ENCODE data around the gene LDLRAD4.

Gene LDLRAD4

DNA sequence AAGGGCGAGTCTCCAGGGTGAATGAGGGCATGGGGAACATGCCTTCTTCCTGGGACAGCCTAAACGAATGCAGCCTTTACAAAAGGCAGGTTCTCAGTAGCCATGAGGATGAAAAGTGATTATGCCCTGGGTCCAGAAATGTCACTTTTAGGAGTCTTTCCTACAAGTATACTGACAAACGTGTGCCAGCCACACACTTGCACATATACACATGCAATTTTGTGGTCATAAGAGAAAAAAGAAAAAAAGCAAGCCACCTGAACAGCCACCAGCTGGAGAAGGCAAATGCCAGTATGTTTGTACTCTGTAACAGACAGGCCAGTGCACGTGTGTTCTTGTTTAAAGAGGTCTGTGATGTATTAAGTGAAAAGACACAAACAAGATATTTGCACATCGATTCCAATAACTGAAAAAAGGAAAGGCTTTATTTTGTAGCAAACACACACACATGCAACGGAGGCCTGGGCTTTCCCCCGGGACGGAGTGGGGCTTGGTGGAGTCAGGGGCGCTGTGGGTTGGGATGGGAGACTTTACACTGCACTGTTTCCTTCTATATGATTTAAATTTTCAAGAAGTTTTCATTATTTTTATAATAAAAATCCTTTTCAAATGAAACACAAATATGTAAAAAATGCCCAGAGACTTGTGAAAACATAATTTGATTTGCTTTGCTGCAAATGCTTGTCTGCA, 399.4 kb downstream of the LDLRAD4 start:
- Histone ChIP-seq H3K27me3 (ENCODE audit: insufficient read depth, poor library complexity, severe bottlenecking) (peaks cover under 1% of the 10 kb centered on the region), H3K4me3 (replicated peaks; ENCODE audit: insufficient read depth, low read length) (no peak overlapping the region), H3K27ac (replicated peaks) (no peak overlapping the region)
- TF ChIP-seq GABPA (IDR thresholded peaks at IDR 0.05; ENCODE audit: low read depth), result no peak
- TF ChIP-seq SPI1 (IDR thresholded peaks at IDR 0.05; ENCODE audit: borderline replicate concordance, low read depth), result no peak
- TF ChIP-seq, protein P1, sequence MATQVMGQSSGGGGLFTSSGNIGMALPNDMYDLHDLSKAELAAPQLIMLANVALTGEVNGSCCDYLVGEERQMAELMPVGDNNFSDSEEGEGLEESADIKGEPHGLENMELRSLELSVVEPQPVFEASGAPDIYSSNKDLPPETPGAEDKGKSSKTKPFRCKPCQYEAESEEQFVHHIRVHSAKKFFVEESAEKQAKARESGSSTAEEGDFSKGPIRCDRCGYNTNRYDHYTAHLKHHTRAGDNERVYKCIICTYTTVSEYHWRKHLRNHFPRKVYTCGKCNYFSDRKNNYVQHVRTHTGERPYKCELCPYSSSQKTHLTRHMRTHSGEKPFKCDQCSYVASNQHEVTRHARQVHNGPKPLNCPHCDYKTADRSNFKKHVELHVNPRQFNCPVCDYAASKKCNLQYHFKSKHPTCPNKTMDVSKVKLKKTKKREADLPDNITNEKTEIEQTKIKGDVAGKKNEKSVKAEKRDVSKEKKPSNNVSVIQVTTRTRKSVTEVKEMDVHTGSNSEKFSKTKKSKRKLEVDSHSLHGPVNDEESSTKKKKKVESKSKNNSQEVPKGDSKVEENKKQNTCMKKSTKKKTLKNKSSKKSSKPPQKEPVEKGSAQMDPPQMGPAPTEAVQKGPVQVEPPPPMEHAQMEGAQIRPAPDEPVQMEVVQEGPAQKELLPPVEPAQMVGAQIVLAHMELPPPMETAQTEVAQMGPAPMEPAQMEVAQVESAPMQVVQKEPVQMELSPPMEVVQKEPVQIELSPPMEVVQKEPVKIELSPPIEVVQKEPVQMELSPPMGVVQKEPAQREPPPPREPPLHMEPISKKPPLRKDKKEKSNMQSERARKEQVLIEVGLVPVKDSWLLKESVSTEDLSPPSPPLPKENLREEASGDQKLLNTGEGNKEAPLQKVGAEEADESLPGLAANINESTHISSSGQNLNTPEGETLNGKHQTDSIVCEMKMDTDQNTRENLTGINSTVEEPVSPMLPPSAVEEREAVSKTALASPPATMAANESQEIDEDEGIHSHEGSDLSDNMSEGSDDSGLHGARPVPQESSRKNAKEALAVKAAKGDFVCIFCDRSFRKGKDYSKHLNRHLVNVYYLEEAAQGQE (IDR thresholded peaks at IDR 0.05; ENCODE audit: insufficient replicate concordance, low read depth), result no peak
- TF ChIP-seq, protein P2, sequence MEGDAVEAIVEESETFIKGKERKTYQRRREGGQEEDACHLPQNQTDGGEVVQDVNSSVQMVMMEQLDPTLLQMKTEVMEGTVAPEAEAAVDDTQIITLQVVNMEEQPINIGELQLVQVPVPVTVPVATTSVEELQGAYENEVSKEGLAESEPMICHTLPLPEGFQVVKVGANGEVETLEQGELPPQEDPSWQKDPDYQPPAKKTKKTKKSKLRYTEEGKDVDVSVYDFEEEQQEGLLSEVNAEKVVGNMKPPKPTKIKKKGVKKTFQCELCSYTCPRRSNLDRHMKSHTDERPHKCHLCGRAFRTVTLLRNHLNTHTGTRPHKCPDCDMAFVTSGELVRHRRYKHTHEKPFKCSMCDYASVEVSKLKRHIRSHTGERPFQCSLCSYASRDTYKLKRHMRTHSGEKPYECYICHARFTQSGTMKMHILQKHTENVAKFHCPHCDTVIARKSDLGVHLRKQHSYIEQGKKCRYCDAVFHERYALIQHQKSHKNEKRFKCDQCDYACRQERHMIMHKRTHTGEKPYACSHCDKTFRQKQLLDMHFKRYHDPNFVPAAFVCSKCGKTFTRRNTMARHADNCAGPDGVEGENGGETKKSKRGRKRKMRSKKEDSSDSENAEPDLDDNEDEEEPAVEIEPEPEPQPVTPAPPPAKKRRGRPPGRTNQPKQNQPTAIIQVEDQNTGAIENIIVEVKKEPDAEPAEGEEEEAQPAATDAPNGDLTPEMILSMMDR (IDR thresholded peaks at IDR 0.05; ENCODE audit: insufficient read depth, low read length), result no peak
- no peak for TF ChIP-seq POLR2AphosphoS5 (IDR thresholded peaks at IDR 0.05; ENCODE audit: low read depth)
- DNase-seq (ENCODE audit: low read depth in 1 of 2, low spot score in 1 of 2), result no peak

DNA sequence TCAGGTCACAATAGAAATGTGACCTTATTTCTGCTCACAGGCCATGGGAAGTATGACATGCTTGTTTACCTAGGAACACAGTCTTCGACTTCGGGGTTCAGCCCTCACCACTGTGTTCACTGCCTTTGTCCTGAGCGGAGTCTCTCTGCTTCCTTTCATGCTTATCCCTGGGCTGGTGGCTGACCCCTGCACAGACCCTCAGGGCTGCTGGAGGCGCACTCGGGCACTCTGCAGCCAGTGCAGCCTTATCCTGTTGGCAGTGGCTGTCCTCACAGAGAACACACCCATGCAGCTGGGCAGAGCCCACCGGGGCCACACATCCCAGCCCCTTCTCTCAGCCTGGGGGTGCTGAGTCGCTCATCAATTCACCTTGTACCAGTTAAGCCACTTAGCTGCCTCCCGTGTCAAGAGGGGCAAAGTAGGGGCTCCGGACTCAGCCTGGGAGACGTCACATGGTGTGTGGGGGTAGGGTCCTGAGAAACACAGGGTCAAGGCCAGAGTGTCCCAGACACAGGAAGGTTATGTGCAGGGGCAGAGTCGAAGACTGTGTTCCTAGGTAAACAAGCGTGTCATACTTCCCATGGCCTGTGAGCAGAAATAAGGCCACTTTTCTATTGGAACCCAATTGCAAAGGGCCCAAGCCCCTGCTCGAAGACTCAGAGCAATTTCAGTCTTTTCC, 400.3 kb downstream of the LDLRAD4 start:
- H3K27ac ChIP-seq (replicated peaks), result no peak overlapping the region
- no peak for DNase-seq (ENCODE audit: low read depth in 1 of 2, low spot score in 1 of 2)
- H3K27me3 ChIP-seq (ENCODE audit: insufficient read depth, poor library complexity, severe bottlenecking), result no peaks in the 10 kb centered on the region
- TF ChIP-seq GABPA (IDR thresholded peaks at IDR 0.05; ENCODE audit: low read depth) (no peak), SPI1 (IDR thresholded peaks at IDR 0.05; ENCODE audit: borderline replicate concordance, low read depth) (no peak), POLR2AphosphoS5 (IDR thresholded peaks at IDR 0.05; ENCODE audit: low read depth) (no peak)
- TF ChIP-seq, protein P2 (IDR thresholded peaks at IDR 0.05; ENCODE audit: insufficient read depth, low read length), result no peak
- TF ChIP-seq, protein P1 (IDR thresholded peaks at IDR 0.05; ENCODE audit: insufficient replicate concordance, low read depth), result no peak
- no peak overlapping the region for H3K4me3 ChIP-seq (replicated peaks; ENCODE audit: insufficient read depth, low read length)

DNA sequence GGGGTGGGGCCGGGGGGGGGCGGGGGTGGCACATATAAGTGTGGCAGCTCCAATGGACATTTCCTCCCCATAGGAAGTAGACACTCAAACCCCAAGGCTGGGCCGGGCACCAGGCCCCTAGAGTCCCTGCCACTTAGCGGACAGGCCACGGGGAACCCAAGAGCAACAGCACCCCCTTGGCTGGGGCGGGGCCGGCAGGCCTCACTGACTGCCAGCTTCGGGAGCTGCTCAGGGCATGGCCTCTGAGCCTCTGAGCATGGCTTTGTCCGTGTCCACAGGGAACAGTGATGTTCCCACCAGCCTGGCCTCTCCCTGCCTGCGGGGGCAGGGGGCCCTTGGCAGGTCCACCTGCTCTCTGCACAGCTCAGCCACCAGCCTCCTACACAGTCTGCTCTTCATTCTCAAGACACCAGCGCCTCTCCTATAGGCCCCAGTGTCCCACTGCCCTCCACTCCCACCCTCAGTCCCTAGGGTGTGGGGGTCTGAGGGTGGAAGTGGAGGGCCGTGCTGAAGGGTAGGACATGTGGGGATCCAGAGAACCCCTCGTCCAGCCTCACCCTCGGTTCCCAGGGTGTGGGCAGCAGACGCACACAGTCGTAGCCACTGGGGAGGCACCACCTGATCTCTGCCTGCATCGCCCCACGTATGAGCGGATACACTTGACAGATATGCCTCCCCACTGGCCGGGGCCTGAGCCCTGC, 401.1 kb downstream of the LDLRAD4 start:
- TF ChIP-seq POLR2AphosphoS5 (IDR thresholded peaks at IDR 0.05; ENCODE audit: low read depth), result no peak
- TF ChIP-seq, protein P1 (IDR thresholded peaks at IDR 0.05; ENCODE audit: insufficient replicate concordance, low read depth), result no peak
- no peak for TF ChIP-seq SPI1 (IDR thresholded peaks at IDR 0.05; ENCODE audit: borderline replicate concordance, low read depth)
- TF ChIP-seq GABPA (IDR thresholded peaks at IDR 0.05; ENCODE audit: low read depth), result no peak
- TF ChIP-seq, protein P2 (IDR thresholded peaks at IDR 0.05; ENCODE audit: insufficient read depth, low read length), result no peak
- H3K27ac ChIP-seq (replicated peaks), result no peak overlapping the region
- no peak for DNase-seq (ENCODE audit: low read depth in 1 of 2, low spot score in 1 of 2)
- no peak overlapping the region for H3K4me3 ChIP-seq (replicated peaks; ENCODE audit: insufficient read depth, low read length)
- H3K27me3 ChIP-seq (ENCODE audit: insufficient read depth, poor library complexity, severe bottlenecking), result no peaks in the 10 kb centered on the region

All from HL-60 (cell line).